ENCODE measurements around the gene SERINC2.

- TF ChIP-seq EZH2 (IDR thresholded peaks at IDR 0.05; ENCODE audit: insufficient read depth, low read length) = no peak
- TF ChIP-seq CTCF (IDR thresholded peaks at IDR 0.05; ENCODE audit: insufficient read depth, low read depth, low read length) = no peak
Observed at GRCh38 chr1:31409946-31410858, 2.8 kb upstream of the SERINC2 start.

All from astrocyte (in vitro differentiated cells and primary cell).